Prostate gland (tissue), 2 donors: ENCODE data around the gene CHIA. TPM values are rescaled to one million over a fixed set of nuclear protein-coding genes. Genes with fewer than 3 reads are reported as not detected.

ENCODE experiments used
- DNase-seq: peaks from one replicate; pipeline ENCODE4 v3.0.0-alpha.2; 2019; ENCODE audit warnings: low spot score
- H3K27ac ChIP-seq, 2 donors: fragments of 200-600 bp; sonication (generic); 2 replicates each; pipeline ENCODE4 v1.5.1; 2017 to 2019
- H3K27me3 ChIP-seq: fragments of 200-600 bp; sonication (generic); replicated peaks from 2 replicates; pipeline ENCODE4 v1.5.1; 2019; ENCODE audit not compliant: insufficient read depth
- H3K36me3 ChIP-seq, 2 donors: fragments of 200-600 bp; sonication (generic); 1 replicate in 1 of 2; 2 replicates in 1 of 2; pipeline versions ENCODE4 v1.5.1 to v1.8.1; 2017 to 2019
- H3K4me1 ChIP-seq: fragments of 200-600 bp; sonication (generic); replicated peaks from 2 replicates; pipeline ENCODE4 v1.5.1; 2019
- H3K4me3 ChIP-seq, 2 donors: fragments of 200-600 bp; sonication (generic); 2 replicates each; pipeline ENCODE4 v1.5.1; 2017 to 2019
- H3K9me3 ChIP-seq: fragments of 200-600 bp; sonication (generic); 2 replicates; pipeline ENCODE4 v1.5.1; 2017
- POLR2A ChIP-seq: fragments of 450-650 bp; IDR thresholded peaks from one replicate; pipeline ENCODE4 v1.6.1; 2016; ENCODE audit warnings: antibody characterized with exemption, mild to moderate bottlenecking
- POLR2AphosphoS5 ChIP-seq: sonication (generic); formaldehyde crosslinking; IDR thresholded peaks from one replicate; pipeline ENCODE4 v1.6.1; 2017; ENCODE audit warnings: antibody characterized with exemption
- WGBS: methylation state at CpG from one replicate; pipeline ENCODE4 v1.1.5; 2018; 5-methylcytosine and 5-hydroxymethylcytosine counted together
- intact Hi-C: fragments of 100-400 bp; cut with DNase I; formaldehyde crosslinking; loops from one replicate; pipeline ENCODE4 v1.14.2; 2022
- total RNA-seq, 2 donors: library from RNA; depleted of rRNA; stranded (reverse); fragments of >200 nt; gene quantifications; one replicate each; pipeline ENCODE4 v1.1.0, GENCODE V29; 2016
- TF ChIP-seq, protein P1 (sequence below), 4 experiments: fragments of 200-600 bp in 2 of 4; fragments of 450-650 bp in 2 of 4; sonication (generic) in 2 of 4; IDR thresholded peaks; 1 replicate in 3 of 4; 2 replicates in 1 of 4; pipeline ENCODE4 v1.5.1; 2016 to 2019; ENCODE audit warnings: antibody characterized with exemption in 4 of 4, mild to moderate bottlenecking in 2 of 4, moderate library complexity in 2 of 4

Gene CHIA
- total RNA-seq, 2 donors from 2014 or later = not detected

DNA sequence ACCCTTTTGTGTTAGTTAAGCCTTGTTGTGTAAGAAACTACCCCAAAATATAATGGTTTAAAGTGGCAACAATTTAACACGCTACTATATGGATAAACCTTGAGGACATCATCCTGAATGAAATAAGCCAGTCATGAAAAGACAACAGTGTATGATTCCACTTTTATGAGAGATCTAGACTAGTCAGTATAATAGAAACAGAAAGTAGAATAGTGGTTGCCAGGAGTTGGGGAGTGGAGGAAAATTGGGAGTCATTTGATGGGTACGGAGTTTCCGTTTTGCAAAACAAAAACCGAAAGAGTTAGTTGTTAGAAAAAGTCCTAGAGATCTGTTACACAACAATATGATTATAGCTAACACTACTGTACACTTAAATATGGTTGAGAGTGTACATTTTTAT lies 16.0 kb upstream of the CHIA start:
- Histone ChIP-seq H3K4me1 (no peaks in the 10 kb centered on the region), H3K9me3 (no peaks in the 10 kb centered on the region), H3K27ac (no peak overlapping the region), H3K4me3 (no peak overlapping the region), H3K36me3 (no peaks in the 10 kb centered on the region), H3K27me3 (peaks cover 10% of the 10 kb centered on the region)
- WGBS = 88% methylated on average over 4 of the region's 4 CpGs
- intact Hi-C loops = no loop called here
- no peak for DNase-seq
- TF ChIP-seq POLR2A (no peak), POLR2AphosphoS5 (no peak)
- TF ChIP-seq, protein P1, sequence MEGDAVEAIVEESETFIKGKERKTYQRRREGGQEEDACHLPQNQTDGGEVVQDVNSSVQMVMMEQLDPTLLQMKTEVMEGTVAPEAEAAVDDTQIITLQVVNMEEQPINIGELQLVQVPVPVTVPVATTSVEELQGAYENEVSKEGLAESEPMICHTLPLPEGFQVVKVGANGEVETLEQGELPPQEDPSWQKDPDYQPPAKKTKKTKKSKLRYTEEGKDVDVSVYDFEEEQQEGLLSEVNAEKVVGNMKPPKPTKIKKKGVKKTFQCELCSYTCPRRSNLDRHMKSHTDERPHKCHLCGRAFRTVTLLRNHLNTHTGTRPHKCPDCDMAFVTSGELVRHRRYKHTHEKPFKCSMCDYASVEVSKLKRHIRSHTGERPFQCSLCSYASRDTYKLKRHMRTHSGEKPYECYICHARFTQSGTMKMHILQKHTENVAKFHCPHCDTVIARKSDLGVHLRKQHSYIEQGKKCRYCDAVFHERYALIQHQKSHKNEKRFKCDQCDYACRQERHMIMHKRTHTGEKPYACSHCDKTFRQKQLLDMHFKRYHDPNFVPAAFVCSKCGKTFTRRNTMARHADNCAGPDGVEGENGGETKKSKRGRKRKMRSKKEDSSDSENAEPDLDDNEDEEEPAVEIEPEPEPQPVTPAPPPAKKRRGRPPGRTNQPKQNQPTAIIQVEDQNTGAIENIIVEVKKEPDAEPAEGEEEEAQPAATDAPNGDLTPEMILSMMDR (IDR thresholded peaks at IDR 0.05) = no peak

DNA sequence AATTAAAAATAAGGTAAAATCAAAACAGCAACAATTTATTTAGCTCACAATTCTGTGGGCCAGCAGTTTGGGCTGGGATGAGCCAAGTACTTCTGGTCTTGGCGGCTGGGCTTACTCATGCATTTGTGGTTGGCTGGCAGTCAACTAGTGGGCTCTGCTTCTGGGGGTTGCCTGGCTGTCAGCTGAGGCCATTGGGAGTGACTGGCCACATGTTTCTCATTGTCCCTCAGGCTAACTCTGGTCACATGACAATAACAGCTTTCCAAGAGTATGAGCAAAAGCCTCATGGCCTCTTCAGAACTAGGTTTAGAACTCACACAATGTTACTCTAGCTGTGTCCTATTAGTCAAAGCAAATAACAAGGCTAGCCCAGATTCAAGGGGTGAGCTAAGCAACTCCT lies 15.6 kb upstream of the CHIA start:
- TF ChIP-seq, protein P1 (IDR thresholded peaks at IDR 0.05) = no peak
- TF ChIP-seq POLR2A = no peak
- no peak overlapping the region for H3K27ac ChIP-seq
- no peak for DNase-seq
- no peaks in the 10 kb centered on the region for H3K36me3 ChIP-seq
- H3K9me3 ChIP-seq = no peaks in the 10 kb centered on the region
- intact Hi-C loops = no loop called here
- no peaks in the 10 kb centered on the region for H3K4me1 ChIP-seq
- peaks cover 10% of the 10 kb centered on the region for H3K27me3 ChIP-seq
- H3K4me3 ChIP-seq = no peak overlapping the region
- 56% methylated on average over 1 of the region's 1 CpG for WGBS

DNA sequence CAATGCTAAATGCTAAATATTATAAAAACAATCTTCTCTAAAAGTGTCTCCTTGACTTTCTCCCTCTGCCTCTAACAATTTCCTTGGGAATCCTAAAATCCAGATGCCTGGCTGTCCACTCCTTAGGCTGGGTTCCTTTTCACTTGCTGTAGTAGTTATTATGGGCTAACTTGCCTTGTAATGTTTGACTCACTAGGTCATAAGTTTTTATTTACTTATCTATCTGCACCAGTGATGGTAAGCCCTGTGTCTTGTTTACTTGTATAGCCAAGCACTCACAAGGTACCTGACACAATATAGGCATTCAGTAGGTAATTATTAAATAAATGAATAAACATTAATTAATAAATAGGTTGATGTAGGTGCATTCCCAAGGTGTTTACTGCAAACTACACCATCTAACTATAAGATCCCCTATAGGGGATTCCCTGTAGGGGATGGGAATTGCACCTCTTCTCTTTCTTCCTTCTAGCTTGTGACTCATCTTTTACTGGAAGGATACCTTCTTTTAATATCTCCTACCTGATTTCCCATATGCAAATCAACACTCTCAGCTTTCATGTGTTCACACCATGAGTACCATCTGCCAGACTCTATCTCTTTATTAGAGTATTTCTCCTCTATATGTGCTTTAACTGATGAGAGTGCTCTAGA lies 14.7 kb upstream of the CHIA start:
- H3K36me3 ChIP-seq = no peaks in the 10 kb centered on the region
- H3K4me1 ChIP-seq = no peaks in the 10 kb centered on the region
- H3K9me3 ChIP-seq = no peaks in the 10 kb centered on the region
- DNase-seq = no peak
- no peak overlapping the region for H3K4me3 ChIP-seq
- no peak overlapping the region for H3K27ac ChIP-seq
- intact Hi-C loops = no loop called here
- H3K27me3 ChIP-seq = peaks cover 3% of the 10 kb centered on the region
- TF ChIP-seq POLR2AphosphoS5 = no peak
- TF ChIP-seq, protein P1 (IDR thresholded peaks at IDR 0.05) = no peak
- no peak for TF ChIP-seq POLR2A

DNA sequence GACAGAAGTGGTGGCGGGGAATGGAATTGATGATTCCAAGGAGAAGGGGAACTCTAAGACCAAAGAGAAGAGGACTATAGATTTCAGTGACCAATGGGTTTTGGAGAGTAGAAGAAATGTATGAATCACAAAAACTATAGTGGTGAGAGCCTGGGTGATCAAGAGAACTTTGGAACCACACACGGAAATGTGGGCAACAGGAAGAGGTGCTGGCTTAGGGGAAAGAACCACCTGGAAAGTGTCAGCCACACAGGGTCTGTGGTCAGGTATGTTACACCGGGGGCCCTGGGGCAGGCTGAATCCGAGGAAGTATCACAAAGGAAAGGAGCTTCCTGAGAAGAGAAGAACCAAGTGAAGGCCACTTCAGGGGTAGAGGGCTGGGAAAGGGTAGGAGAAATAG lies 11.5 kb upstream of the CHIA start:
- Histone ChIP-seq H3K9me3 (no peaks in the 10 kb centered on the region), H3K27ac (no peak overlapping the region), H3K36me3 (no peaks in the 10 kb centered on the region), H3K27me3 (no peaks in the 10 kb centered on the region), H3K4me1 (no peaks in the 10 kb centered on the region), H3K4me3 (no peak overlapping the region)
- intact Hi-C loops = no loop called here
- TF ChIP-seq POLR2AphosphoS5 (no peak), POLR2A (no peak)
- TF ChIP-seq, protein P1 (IDR thresholded peaks at IDR 0.05) = no peak
- 93% methylated on average over 4 of the region's 4 CpGs for WGBS
- no peak for DNase-seq

DNA sequence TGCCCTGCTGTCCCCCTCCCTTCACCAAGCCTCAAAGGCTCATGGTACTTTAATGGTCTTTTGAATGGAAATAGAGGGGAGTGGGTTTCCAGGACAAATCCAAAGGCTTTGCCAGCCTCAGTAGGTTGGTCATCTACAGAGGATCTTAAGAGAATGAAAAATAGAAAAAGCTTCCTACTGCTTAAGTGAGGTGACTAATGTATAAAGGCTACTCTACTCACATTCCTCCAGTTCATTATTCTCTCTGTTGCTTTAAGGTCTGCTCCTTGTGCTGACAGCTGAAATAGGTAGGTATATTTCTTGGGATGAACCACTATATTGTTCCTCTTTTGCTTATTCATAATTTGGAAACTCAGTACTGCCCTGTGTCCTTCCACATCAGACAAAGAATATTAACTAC lies 10.4 kb upstream of the CHIA start:
- Histone ChIP-seq H3K27me3 (peaks cover 1% of the 10 kb centered on the region), H3K9me3 (no peaks in the 10 kb centered on the region), H3K36me3 (no peaks in the 10 kb centered on the region), H3K4me3 (no peak overlapping the region), H3K27ac (no peak overlapping the region), H3K4me1 (no peaks in the 10 kb centered on the region)
- DNase-seq = no peak
- TF ChIP-seq POLR2AphosphoS5 (no peak), POLR2A (no peak)
- TF ChIP-seq, protein P1 (IDR thresholded peaks at IDR 0.05) = no peak
- intact Hi-C loops = no loop called here
